Spleen (tissue), 7 donors: ENCODE data around the gene SSR1.

ENCODE experiments used
- CTCF ChIP-seq, 11 experiments: fragments of 200-600 bp in 7 of 11; fragments of 450-650 bp in 4 of 11; sonication (generic) in 4 of 11; IDR thresholded peaks in 8 of 11; conservative IDR thresholded peaks in 3 of 11; 1 replicate in 7 of 11; 2 replicates in 4 of 11; pipeline versions ENCODE4 v1.4.0 to v1.8.0; 2016 to 2021; ENCODE audit warnings: antibody characterized with exemption in 11 of 11, inconsistent platforms in 4 of 11, mild to moderate bottlenecking in 1 of 11
- POLR2AphosphoS5 ChIP-seq, 3 donors: sonication (generic); formaldehyde crosslinking; IDR thresholded peaks; one replicate each; pipeline ENCODE4 v1.5.1; 2017; ENCODE audit warnings: antibody characterized with exemption in 3 of 3
- donor health status: DM: no; HTN: no; CAD: no; lungs with moderate emphysema.
- donor health status: DM: no; HTN: no; CAD: no.
- donor health status: DM: no; HTN: no; CAD: no.

DNA sequence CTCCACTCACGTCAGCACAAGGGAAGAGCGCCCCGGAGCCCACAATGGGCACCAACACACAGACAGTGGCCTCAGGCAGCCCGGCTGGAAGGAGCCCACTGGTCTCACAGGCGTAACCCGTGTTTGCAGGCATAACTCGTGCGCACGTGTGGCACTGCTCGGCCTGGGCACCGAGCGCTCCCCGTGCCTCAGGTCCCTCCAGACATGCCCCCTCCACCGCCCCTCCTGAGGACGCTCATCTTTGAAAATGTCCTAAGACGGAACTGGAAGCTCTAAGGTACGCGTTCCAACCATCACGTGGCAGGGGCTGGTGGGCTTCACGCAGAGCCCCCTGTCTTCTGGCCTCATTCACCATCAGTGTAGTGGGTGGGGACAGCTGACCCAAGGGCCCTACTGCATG lies 44.6 kb downstream of the SSR1 start:
- TF ChIP-seq CTCF (IDR thresholded peaks at IDR 0.05 in 8 of 11, conservative IDR thresholded peaks at IDR 0.05 in 3 of 11) = no peak
- peak in 1 of 3 donors; percentile 19 for TF ChIP-seq POLR2AphosphoS5 (IDR thresholded peaks at IDR 0.05)
